HTERT RPE-1 (cell line): ENCODE measurements around the gene OTP.

Source experiments
- in situ Hi-C: fragments of 300-500 bp; cut with MboI; formaldehyde crosslinking; loops from 4 replicates; pipeline ENCODE4 v1.14.3; 2020; ENCODE audit warnings: low sequenced_read_pairs

The OTP gene

DNA sequence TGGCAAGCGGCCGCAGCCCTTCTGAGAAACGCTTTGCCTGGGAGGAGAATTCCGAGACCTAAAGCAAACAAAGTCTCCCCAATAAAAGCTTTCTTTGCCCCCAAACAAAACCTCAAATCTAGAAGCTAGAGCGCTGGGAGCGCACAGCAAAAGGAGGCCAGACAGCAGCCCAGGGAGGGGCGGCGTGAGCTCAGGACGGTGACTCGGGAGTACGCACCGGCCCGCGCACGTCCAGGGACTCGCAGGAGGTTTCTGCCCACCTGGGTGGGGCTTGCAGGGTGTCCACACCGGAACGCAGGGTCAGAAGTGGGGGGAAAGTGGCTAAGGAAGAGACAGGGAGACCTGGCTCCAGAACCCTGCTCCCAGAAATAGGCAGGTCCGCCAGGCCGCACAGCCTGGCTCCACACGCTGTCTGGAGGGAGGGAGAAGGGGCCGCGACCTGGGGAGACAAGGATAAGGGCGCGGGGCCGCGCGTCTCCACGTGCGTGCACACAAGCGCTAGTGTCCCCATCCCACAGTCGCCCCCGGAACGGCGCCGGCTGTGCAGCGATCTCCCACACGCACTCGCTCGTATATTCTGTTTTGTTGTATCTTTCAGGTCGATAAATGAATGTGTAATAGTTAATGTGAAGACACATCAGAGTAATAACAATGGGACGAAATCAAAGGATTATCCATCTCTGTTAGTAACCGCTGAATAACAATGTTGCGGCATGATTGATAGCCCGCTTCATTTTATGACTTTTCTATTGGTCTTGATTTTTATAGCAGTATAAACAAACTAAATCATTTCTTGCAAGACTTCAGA, 2.3 kb upstream of the OTP start:
- in situ Hi-C loops, result no loop called here

DNA sequence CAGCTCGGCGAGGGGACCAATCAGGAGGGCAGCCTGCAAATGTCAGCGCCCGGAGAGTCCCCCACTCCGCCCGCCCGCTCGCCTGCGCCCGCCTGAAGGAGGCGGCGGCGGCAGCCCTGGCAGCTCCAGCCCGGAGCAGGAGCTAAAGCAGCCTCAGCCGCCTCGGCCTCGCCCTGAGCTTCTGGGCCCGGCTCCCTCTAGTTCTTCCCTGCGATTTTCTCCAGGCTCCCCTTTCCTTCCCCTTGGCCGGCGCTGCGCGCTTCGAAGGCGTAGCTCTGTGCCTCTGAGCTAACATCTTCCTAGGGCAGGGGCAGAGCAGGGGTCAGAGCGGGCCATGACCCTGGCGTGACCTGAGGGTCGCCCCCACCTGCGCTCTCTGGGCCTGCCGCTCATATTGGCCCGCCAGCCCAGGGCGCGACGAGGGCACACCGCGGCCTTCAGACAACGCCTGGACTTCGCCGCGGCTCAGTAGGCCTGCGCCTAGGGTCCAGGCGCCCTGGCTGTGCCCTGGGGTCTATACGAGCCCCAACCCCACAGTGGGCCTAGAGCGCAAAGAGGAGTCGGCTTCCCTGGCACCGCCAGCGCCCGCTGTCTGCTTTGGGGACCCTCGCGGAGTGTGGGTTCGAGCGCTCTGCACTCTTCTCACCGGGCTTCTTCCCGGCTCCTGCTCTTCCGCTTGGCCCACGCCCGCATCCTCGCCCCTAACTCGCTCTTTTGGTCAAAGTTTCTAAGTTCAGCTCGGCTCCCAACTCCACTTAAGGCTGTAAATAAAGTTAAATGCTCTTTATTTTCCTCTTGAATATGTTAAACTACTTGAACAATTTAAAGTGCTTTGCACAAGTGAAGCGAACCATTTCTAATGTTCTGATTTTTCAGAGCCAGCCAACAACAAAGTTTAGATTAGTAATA, 504 bp upstream of the OTP start:
- in situ Hi-C loops, result no loop called here

DNA sequence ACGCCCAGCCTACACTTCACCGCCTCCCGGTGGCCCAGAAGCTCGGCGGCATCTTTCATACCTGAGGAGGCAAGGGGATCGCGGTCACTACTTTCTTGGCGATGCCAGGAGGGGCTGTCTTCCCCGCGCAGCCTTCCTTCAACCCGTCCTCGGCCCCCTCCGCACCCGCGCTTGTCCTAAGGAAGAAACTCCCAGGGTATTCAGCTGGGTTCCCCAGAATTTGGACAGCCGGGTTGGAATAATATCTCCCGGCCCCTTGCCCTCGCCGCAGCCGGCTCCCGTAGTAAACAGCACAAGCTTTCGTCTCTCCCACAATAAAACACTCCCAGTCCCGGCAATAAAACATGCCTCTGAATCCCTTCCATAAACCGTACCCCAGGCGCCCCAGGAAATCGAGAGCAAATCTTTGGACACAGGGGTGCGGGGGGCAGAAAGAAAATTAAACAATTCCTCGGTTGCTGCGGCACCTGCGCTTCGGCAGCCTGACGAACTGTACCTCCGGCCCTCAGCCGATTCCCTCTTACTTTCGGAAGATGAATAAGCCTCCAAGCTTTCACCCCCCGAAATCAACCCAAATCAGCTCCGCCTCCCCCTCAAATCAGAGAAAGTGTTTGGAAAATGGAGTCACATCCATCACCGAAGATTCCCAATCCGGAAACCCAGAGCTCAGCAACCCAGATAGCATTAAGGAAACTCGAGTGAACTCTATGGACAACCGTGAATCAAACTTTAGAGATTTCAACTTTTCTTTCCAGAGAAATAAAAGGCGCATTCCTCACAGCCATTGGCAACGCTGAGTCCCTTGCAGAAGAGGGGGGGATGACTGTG, 1.1 kb downstream of the OTP start:
- in situ Hi-C loops, result no loop called here

DNA sequence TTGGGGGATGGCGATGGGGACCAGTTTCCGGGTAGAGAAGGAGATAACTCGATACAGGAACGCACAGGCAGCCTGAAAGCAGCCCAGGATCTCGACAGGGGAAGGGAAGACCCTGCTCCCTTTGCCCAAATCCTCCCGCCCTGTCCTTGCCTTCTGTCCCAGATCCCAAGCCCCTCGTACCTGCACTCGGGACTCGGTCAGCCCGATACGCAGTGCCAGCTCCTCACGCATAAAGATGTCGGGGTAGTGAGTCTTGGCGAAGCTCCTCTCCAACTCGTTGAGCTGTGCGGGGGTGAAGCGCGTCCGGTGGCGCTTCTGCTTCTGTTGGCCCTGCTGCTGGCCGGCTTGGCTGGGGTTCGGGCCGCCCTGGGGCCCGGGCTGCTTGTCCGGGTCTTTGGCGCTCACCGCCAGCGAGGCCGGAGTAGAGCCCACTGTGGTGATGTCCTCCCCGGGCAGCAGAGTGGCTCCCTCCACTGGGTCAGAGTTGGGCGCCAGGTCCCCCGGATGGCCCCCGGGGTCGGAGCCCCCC, 1.8 kb downstream of the OTP start:
- in situ Hi-C loops, result no loop called here

DNA sequence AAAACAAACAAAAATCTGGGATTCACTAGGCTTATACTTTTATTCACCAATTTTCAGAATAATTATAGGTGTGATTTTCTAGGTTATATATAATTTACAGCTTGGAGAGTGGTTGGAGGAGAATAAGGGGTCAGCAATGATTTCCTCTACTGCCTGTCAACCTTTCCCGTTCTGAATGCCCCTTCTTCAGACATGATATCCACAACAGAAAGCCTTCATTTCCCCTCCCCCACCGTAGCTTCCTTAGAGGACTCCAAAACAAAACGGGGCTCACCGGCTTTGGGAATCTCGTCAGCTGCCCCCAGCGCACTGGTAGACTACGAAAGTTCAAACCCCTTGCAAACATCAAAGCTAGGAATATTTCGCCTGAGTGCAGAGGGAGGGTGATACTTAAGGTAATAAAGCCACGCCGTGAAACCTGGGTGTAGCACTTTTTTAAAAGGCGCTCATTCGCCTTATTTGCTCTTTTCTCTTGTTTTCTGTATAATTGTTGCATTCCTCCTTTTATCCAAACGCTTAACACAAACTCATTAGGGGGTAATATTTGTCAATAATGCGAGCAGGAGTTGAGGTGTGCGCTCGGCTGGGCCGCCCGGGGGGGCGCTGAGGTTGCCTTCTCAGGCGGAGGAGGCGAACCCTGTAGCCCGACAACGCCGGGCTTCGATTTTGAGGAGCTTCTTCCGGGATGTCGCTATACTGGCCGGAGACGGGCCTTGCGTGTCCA, 2.4 kb downstream of the OTP start:
- in situ Hi-C loops, result no loop called here

DNA sequence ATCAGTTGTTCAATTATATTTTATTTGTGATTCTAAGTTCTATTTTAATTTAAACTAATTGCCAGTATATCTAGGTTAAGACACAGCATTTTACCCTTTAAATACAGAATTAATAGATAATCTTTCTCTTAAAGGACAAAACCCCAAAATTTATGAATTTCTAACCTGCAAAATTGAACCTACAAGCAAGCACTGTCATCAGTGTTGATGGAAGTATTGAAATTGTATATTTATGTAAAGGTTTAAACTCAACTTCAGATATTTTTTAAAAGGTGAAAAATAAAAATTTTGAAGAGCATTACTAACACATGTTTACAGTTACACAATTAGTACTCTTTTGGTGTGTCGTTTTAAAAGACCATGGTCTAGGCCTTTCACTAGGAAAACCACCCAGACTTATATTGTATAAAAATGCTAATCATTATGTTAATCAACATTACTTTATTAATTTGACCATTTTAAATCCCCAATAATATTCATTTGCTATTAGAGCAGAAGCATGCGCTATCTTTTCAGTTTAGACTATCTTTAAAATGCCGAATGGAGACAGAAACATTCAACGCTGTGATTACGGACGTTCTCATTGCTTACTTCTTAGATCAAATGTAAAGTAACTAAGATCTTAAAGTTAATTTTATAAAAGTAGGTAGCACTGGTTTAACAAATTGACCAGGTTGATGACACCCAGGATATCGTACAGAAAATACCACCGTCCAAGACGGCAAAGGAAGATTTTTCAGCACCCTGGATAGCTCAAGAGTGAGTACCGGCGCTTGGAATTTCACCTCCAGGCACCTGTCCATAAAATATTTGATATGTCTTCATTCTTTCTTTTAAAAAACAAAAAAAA, 3.2 kb downstream of the OTP start:
- in situ Hi-C loops, result no loop called here

DNA sequence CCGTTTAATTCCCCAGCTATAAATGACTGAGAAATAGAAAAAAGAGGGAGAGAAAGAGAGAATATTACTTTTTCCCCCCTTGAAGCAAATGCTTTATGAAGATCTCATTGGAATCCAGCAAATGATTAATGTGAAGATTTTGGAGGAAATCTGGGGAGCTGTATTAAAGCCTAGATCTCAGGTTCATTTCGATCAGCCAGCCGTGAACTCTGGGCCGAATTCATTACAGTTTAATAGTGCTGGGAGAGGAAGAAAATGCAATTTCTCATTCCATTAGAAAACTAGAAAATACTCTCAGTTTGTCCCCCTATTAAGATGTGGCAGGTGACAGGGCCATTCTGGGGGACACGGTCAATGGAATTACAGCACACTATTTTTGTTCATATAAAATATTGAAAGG, 4.8 kb downstream of the OTP start:
- in situ Hi-C loops, result no loop called here

DNA sequence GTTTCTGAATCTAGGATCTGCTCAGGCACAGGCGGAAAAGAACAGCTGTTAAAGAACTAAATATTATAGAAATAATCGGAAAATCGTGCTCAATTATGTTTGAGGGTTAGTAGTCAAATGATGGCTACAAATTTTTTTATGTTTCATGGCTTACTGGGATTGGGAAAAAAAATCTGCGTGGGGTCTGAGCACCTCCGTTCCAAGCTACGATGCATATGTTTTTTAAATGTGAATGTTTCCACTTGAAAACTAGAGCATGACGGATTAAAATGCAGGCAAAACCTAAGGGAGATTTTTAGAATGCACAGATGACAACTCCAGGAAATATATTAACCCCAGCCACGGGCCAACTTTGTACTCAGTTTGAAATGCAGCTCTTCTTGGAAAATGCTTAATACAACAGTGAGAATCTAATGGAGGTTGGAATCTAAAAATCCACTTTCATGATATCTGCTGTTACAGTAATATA, 5.3 kb downstream of the OTP start:
- in situ Hi-C loops, result no loop called here

DNA sequence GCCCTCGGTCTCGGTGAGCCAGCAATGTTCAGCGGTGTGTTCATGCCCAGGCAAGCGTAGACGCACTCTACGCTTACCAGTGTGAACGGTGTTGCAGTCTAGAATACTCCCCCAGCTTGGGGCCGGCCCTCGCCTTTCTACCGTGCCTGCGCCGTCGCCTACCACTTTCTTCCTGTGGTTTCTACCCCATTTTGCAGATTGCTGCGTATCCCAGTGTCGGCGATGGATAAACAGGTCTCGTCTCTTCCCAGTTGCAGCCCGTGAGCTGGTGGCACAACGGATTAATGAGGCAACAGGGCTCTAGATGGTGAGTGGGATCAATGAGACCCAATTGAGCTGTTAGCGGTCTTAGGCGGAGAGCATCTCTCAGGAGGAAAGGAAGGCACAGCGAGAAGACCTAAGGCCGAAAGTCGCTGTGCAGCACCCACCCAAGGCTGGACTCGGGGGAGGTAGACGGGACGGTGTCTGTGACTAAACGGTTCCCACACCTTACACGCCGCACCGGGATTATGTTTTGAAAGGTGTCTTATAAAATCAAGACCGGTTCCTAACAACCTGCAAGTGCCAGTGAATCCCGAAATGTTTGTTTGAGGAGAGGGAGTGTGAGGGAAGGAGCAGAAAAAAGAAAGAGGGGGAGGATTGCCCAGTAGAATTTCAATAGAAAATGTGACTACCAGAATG, 5.8 kb downstream of the OTP start:
- in situ Hi-C loops, result no loop called here

DNA sequence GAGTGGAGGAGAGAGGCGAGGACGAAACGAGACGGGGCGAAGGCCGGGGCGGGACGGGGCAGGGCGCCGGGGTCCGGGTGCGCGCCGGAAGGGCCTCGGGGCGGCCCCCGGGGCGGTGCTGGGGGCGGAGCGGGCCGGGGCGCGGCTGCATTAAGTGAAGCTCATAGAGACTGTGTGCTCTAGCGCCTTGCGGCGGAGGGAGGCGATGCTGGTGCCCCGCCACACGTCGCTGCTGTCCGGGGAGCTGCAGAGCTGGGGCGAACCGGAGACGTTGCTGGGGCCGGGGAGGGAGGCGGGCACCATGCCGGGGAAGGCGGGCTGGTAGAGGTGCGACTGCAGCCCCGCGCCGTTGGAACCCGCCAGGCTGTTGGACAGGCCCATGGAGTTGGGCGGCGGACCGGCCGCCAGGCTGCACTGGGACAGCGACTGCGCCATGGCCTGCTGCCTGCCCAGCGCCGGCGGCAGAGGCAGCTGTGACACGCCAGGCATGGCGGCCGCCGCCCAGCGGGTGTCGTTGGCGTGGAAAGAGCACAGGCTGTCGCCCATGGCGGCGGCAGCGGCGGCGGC, 8.3 kb downstream of the OTP start:
- in situ Hi-C loops, result no loop called here

DNA sequence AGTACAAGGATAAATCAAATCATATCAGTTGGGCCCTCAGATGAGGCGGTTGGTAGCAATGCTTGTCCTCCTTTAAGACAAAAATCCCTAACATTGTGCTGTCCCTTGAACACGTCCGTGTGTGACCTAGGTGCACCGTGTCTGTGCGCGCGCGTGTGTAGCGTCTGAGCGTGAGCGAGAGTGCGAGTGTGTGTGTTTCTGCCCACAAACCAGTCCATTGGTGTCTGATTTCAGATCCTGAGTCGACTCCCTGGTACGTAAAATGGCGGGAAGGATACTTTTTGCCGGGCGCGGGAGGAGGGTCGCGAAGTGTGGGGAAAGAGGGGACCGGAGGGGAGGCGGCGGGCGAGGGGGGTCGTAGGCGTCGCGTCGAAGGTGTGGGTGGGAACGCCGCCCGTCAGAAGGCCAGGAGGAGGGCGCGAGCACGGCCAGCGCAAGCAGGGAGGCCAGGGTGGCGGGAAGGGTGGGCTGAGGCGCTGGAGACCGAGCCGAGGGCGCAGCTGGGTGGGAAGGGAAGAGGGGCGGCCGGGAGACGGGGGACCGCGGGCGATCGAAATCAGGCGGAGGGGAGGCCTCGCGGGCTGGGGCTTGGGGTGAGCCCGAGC, 8.9 kb downstream of the OTP start:
- in situ Hi-C loops, result no loop called here

DNA sequence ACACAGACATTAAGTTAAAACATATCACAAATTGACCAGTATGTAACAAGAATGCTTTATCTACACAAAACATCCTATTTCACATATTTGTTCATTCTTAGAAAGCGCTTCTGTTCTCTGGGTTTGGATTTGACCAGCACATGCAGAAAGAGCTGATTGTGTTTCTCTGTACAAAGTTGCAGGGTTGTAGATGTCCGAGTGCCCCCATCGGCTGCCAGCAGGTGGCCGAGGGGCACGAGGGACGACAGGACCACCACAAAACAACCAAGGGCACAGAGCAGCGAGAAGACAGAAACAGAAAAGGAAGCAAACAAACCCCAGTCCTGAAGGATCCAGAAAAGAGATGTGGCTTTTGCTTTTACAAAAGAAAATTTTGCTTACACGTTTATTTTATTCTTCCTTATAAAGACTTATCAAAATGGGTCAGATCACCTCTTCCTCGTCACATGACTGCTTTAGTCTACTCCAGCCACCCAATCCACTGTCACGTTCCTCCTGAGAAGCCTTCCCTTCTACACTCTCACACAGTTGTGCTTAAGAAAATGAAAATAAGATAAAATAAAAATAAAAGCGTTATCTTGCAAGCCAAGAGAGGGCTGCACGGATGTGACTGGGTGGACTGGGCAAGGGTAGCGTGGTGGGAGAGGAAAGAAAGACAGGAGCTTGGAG, 9.5 kb downstream of the OTP start:
- in situ Hi-C loops, result no loop called here

DNA sequence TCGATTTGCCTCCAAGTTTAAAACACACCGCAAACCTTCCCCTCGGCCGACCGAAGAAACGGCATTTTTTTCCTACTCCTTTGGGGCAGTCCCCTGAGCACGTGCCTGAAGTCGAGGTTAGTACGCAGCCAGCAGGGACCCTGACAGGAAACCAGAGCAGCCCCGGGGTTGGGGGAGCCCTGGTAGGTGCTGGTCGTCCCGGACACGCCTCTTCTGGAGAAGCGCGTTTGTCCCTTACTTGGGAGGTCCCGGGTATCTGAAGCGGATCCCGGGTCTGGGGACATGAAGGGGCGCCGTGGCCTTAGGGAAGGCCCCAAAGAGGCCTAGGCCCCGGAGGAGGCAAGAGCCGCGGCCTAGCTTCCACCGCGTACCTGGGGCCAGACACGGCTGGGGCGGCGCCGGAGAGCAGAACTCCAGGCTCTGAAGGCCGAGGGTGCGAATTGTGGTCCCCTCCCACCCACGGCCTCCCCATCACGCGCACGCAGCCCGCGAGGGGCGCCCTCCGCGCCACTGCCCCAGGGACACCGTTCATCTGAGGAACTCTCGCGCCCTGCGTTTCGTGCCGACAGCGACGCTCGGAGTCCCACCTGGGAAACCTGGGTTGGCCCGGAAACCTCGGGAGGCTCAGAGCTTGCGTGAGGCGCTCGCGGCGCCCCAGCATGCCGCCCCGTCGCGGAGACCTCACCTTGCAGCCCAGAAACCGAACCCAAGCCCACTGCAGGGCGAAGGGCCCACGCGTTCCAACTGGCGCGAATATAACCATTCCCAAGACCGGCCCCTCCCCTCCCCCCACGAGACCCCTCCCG, 10.4 kb downstream of the OTP start:
- in situ Hi-C loops, result no loop called here

DNA sequence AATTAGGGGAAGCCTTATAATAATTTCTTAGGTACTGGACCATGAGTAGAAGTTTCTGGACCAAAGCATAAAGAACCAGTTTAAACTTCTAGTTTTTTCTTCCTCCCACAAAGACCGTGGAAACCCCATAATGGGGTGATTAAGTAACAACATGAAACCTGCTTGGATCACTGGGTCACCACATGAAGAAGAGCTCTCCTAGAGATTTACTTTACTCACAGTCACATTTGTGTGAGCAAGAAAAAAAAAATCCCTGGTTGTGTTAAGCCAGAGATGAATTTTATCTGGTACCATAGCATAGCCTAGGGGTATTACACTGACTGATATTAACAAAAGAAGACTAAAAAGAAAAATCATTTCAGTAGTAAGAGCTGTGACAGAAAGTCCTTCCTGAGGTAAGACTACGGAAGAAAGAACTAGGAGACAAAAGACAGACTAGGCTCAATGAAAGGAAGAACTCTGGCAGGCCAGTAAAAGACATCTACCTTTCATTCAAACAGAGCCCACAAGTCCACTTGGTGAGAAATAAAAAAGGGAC, 15.2 kb downstream of the OTP start:
- in situ Hi-C loops, result no loop called here

DNA sequence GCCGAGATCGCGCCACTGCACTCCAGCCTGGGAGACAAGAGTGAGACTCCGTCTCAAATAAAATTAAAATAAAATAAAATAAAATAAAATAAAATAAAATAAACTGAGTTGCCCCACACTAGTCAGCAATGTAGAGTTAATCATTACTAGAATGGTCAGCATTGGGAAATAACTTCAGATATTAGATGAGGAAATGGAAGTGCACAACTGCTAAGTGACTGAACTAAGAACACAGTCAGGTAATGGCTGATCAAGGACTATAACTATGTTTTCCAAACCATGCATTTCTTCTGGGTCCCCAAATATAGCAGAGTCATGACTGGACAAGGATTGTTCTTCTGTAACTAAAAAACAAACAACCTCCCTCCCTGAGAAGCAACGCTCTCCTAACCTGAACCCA, 17.1 kb downstream of the OTP start:
- in situ Hi-C loops, result no loop called here

DNA sequence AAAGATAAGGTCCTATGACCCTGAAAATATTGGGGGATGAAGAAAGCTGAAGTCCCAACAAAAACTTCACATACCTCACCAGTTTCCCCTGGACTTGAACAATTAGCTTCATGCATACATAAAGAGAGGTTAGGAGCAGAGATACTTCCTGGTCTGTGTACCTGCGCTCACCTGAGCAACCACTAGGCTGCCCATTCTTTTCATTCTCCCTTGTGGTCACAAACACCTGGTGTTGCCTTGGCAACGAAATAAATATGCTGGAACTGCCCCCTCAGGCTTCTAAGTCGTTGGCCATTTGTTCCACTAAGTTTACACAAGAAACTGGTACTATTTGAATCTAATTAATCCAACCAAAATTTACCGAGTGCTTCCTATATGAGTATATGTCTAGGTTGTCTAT, 18.1 kb downstream of the OTP start:
- in situ Hi-C loops, result no loop called here
